PFSK-1 (cell line): ENCODE results near the gene TMEM266.

Source experiments
- FOXP2 ChIP-seq: optimal IDR thresholded peaks from 2 replicates; pipeline ENCODE3; 2011; ENCODE audit warnings: borderline replicate concordance, control low read depth, inconsistent platforms; ENCODE audit not compliant: insufficient read depth; ENCODE audit errors: extremely low read length, extremely low read depth
- POLR2AphosphoS5 ChIP-seq: IDR thresholded peaks from 2 replicates; pipeline ENCODE4 v1.6.1; 2012; ENCODE audit warnings: low read depth, mild to moderate bottlenecking, control low read depth, low read length, moderate library complexity
- SIN3A ChIP-seq: IDR thresholded peaks from 2 replicates; pipeline ENCODE4 v1.6.1; 2012; ENCODE audit warnings: mild to moderate bottlenecking, low read length, moderate library complexity, borderline replicate concordance; ENCODE audit not compliant: insufficient read depth
- TAF1 ChIP-seq: IDR thresholded peaks from 2 replicates; pipeline ENCODE4 v1.6.1; 2012; ENCODE audit warnings: low read length, control low read depth, borderline replicate concordance; ENCODE audit not compliant: insufficient read depth
- TF ChIP-seq, protein P1 (sequence below), 2 experiments: IDR thresholded peaks; 2 replicates each; pipeline versions ENCODE4 v1.6.1 to v1.8.0; 2011 to 2012; ENCODE audit warnings: low read depth in 2 of 2, low read length in 2 of 2, control low read depth in 1 of 2, inconsistent platforms in 1 of 2, mild to moderate bottlenecking in 1 of 2, moderate library complexity in 1 of 2; ENCODE audit not compliant: insufficient read depth in 1 of 2

The TMEM266 gene

DNA sequence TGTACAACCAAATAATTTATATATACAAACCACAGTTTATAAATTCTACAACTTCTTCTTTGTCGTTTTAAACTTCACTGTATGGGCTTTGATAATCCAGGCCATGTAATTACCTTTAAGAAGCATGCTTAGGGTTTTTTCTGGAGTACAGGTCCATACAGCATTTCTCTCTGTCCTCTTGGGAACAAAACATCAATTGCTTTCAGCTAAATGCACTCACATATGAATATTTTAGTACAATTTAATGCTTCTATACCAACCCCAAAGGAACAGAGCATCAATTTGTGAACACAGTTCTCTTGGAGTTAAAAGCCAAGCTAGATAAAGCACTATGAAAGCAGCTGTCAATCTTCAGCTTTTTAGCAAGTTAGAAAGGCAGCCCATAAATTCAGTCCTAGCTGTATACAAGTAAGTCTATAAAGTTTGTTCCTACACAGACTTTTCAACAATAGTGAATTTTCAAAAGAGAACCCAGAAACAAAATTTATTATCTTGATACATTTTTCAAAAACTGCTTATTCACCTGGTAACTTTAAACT, 185.4 kb downstream of the TMEM266 start:
- TF ChIP-seq TAF1 (no peak), FOXP2 (no peak), POLR2AphosphoS5 (no peak), SIN3A (no peak)
- TF ChIP-seq, protein P1, sequence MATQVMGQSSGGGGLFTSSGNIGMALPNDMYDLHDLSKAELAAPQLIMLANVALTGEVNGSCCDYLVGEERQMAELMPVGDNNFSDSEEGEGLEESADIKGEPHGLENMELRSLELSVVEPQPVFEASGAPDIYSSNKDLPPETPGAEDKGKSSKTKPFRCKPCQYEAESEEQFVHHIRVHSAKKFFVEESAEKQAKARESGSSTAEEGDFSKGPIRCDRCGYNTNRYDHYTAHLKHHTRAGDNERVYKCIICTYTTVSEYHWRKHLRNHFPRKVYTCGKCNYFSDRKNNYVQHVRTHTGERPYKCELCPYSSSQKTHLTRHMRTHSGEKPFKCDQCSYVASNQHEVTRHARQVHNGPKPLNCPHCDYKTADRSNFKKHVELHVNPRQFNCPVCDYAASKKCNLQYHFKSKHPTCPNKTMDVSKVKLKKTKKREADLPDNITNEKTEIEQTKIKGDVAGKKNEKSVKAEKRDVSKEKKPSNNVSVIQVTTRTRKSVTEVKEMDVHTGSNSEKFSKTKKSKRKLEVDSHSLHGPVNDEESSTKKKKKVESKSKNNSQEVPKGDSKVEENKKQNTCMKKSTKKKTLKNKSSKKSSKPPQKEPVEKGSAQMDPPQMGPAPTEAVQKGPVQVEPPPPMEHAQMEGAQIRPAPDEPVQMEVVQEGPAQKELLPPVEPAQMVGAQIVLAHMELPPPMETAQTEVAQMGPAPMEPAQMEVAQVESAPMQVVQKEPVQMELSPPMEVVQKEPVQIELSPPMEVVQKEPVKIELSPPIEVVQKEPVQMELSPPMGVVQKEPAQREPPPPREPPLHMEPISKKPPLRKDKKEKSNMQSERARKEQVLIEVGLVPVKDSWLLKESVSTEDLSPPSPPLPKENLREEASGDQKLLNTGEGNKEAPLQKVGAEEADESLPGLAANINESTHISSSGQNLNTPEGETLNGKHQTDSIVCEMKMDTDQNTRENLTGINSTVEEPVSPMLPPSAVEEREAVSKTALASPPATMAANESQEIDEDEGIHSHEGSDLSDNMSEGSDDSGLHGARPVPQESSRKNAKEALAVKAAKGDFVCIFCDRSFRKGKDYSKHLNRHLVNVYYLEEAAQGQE (IDR thresholded peaks at IDR 0.05; ENCODE audit: insufficient read depth in 1 of 2, low read depth in 2 of 2, low read length in 2 of 2) = no peak

DNA sequence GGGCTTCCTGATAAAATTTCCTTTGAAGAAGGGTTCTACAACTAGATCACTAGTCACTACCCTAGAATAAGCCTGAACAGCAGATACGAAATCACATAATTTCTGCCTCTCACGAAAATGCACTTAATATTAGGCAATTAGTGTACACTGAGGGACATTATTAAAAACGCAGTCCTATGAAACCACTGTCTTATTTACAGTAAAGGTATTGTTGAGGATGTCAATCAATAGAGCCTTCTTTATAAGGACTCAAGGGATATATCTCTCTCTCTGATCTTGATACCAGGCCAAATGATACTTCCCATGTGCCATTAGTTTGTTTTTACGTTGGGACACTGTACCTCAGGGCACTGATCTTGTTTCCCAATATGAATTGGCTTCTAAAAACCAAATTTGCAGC, 191.9 kb downstream of the TMEM266 start:
- TF ChIP-seq FOXP2 = no peak
- TF ChIP-seq SIN3A = no peak
- no peak for TF ChIP-seq POLR2AphosphoS5
- TF ChIP-seq TAF1 = no peak
- TF ChIP-seq, protein P1 (IDR thresholded peaks at IDR 0.05; ENCODE audit: insufficient read depth in 1 of 2, low read depth in 2 of 2, low read length in 2 of 2) = no peak

DNA sequence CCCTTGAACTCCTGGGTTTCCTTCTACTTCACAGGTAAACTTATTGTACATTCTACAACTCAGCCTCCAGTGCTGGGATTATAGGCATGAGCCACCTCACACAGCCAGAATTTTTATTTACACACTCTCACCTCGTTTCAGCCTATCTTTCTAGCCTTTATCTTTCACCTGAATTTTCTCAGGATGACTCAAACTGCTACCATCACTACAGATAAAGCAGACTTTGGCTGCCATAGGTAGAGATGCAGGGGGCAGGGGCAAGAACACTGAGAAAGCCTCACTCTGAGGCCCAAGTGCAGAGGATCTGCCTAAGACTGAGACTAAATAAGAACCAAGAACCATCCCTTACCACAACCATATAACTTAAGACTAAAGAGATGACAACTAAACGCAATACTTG, 192.5 kb downstream of the TMEM266 start:
- TF ChIP-seq FOXP2 = no peak
- no peak for TF ChIP-seq POLR2AphosphoS5
- TF ChIP-seq, protein P1 (IDR thresholded peaks at IDR 0.05; ENCODE audit: insufficient read depth in 1 of 2, low read depth in 2 of 2, low read length in 2 of 2) = no peak
- TF ChIP-seq SIN3A = no peak
- no peak for TF ChIP-seq TAF1

DNA sequence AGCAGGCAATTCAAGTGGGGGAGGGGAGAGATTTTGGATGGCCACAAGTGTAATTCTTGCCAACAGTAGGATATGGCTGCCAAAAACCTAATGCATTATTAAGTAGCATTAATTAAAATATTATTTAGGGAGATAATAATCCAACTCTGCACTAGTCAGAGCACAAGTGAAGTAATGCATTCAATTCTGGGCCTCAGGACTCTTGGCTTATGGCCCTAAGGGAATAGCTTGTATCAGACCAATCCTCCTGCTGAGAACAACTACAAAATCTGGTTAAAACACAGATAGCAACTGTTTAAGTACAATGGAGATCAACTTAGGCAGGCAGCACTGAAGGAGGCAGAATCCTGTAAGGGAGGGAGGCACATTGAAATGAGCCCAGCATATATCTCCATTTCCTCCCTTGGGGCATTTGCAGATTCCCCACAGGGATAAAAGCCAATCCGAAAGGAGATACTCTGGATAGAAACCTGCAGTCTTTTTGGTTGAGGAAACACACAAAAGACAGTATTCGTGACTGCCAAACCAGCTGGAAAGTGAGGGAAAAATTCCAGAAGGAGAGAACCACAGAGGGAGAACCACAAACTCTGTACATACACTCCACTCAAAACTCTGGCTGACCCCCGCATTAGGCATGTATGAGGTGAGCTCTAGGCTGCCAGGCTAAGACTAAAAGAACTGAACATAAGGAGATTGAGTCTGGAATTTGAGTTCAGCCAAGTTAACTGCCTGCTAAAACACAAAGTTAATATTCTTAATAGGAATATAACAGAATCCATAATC, 194.1 kb downstream of the TMEM266 start:
- no peak for TF ChIP-seq SIN3A
- no peak for TF ChIP-seq FOXP2
- TF ChIP-seq POLR2AphosphoS5 = no peak
- no peak for TF ChIP-seq TAF1
- TF ChIP-seq, protein P1 (IDR thresholded peaks at IDR 0.05; ENCODE audit: insufficient read depth in 1 of 2, low read depth in 2 of 2, low read length in 2 of 2) = no peak
